Measurements from ENCODE around the gene SLC9A8. TPM values are rescaled to one million over a fixed set of nuclear protein-coding genes. Genes with fewer than 3 reads are reported as not detected.
"Not testable (repeated sequence)": the region's sequence is repeated elsewhere in the genome, so short reads cannot be mapped to it uniquely, and the experiment has no call there.

The SLC9A8 gene
- total and polyA plus RNA-seq, 12 donors = 3.3 to 8.7 (median 6.9) TPM

- peak overlapping the region in 2 of 10 donors; percentile 57 to 77 for H3K27ac ChIP-seq
- intact Hi-C loops (cut with DNase I) = no loop called here
- H3K27me3 ChIP-seq = no peaks in the 10 kb centered on the region
- DNase-seq (no peak), ATAC-seq (no peak)
- no peak for TF ChIP-seq CTCF (IDR thresholded peaks at IDR 0.05)
- peaks cover 17 to 65% (median 42%) of the 10 kb centered on the region in 9 donors for H3K4me1 ChIP-seq
- H3K36me3 ChIP-seq = peaks cover 0 to 9% (median 0%) of the 10 kb centered on the region in 9 donors
- WGBS, 2 donors = 80 to 89% methylated on average over 6 of the region's 6 CpGs
- peak overlapping the region in 2 of 10 donors; percentile 7 to 31 for H3K4me3 ChIP-seq
- H3K9me3 ChIP-seq = no peaks in the 10 kb centered on the region
These were observed 81.4 kb downstream of the SLC9A8 start for GRCh38 chr20:49894073-49894470.

- H3K36me3 ChIP-seq; H3K27me3 ChIP-seq; H3K4me3 ChIP-seq; DNase-seq; intact Hi-C loops (cut with DNase I); H3K9me3 ChIP-seq; ATAC-seq: not testable (repeated sequence)
- H3K4me1 ChIP-seq = peaks cover 15 to 50% (median 36%) of the 10 kb centered on the region in 9 donors
- peak overlapping the region in 1 of 10 donors; percentile 4 for H3K27ac ChIP-seq
- 95 to 96% methylated on average over 7 of the region's 7 CpGs for WGBS, 2 donors
These were observed 83.0 kb downstream of the SLC9A8 start for GRCh38 chr20:49895474-49896093.

GRCh38 chr20:49896204-49896603 is 83.6 kb downstream of the SLC9A8 start:
- TF ChIP-seq CTCF (IDR thresholded peaks at IDR 0.05) = no peak
- ATAC-seq (no peak), DNase-seq (no peak)
- no peaks in the 10 kb centered on the region for H3K9me3 ChIP-seq
- no peak overlapping the region for H3K4me3 ChIP-seq
- H3K4me1 ChIP-seq = peaks cover 12 to 44% (median 30%) of the 10 kb centered on the region in 9 donors
- H3K27me3 ChIP-seq = no peaks in the 10 kb centered on the region
- intact Hi-C loops (cut with DNase I) = no loop called here
- peak overlapping the region in 1 of 10 donors; percentile 15 for H3K27ac ChIP-seq
- 83 to 88% methylated on average over 6 of the region's 6 CpGs for WGBS, 2 donors
- no peaks in the 10 kb centered on the region for H3K36me3 ChIP-seq

- intact Hi-C loops (cut with DNase I) = loop anchor here in 1 of 10 donors (10.0 kb wide), 1 partner anchor 285 kb away; no protein-coding TSS in a partner anchor
These were observed 87.1 kb downstream of the SLC9A8 start for GRCh38 chr20:49899541-49900383.

More at GRCh38 chr20:49899541-49900383, 87.1 kb downstream of the SLC9A8 start:
- ATAC-seq (no peak), DNase-seq (no peak)
- Histone ChIP-seq H3K36me3 (peaks cover 0 to 25% (median 10%) of the 10 kb centered on the region in 9 donors), H3K27ac (no peak overlapping the region), H3K9me3 (no peaks in the 10 kb centered on the region), H3K4me1 (peaks cover 0 to 9% (median 4%) of the 10 kb centered on the region in 9 donors), H3K27me3 (no peaks in the 10 kb centered on the region), H3K4me3 (no peak overlapping the region)
- TF ChIP-seq CTCF (IDR thresholded peaks at IDR 0.05) = no peak
- WGBS, 2 donors = 63 to 69% methylated on average over 10 of the region's 10 CpGs

Data from heart right ventricle (tissue), 16 donors.